HEK293 (cell line): ENCODE measurements around the gene SPATA16.

ENCODE experiments used
- CTCF ChIA-PET: fragments of 350-600 bp; formaldehyde crosslinking; extraction: SDS; loops from one replicate; lab custom pipeline; 2021; ENCODE audit warnings: antibody characterized with exemption; lab: Yijun Ruan, JAX
- POLR2A ChIA-PET: fragments of 300-600 bp; formaldehyde crosslinking; extraction: SDS; loops from one replicate; lab custom pipeline; 2020; ENCODE audit warnings: antibody characterized with exemption, inconsistent platforms; lab: Yijun Ruan, JAX
- H3K27ac ChIP-seq: fragments of 200-500 bp; sonication (Bioruptor generic); 2 replicates; pipeline ENCODE4 v1.5.1; 2014; ENCODE audit warnings: low read depth, low read length, control low read depth, inconsistent platforms; ENCODE audit errors: extremely low read depth
- H3K36me3 ChIP-seq, 2 experiments: fragments of 200-500 bp in 1 of 2; sonication (Bioruptor generic) in 1 of 2; 1 replicate in 1 of 2; 2 replicates in 1 of 2; pipeline ENCODE4 v1.5.1; 2014 to 2017; ENCODE audit warnings: inconsistent platforms in 2 of 2, low read length in 2 of 2; ENCODE audit not compliant: control insufficient read depth in 2 of 2, insufficient read depth in 1 of 2
- H3K4me1 ChIP-seq: fragments of 200-500 bp; sonication (Bioruptor generic); 2 replicates; pipeline ENCODE4 v1.5.1; 2014; ENCODE audit warnings: mild to moderate bottlenecking, low read length, inconsistent platforms; ENCODE audit not compliant: control insufficient read depth, insufficient read depth
- H3K4me3 ChIP-seq: 2 replicates; pipeline ENCODE4 v1.5.1; 2011; ENCODE audit warnings: low read depth, mild to moderate bottlenecking, control low read depth, low read length, moderate library complexity
- H3K9me3 ChIP-seq: fragments of 200-500 bp; sonication (Bioruptor generic); 2 replicates; pipeline ENCODE4 v1.5.1; 2014; ENCODE audit warnings: low read depth, low read length, inconsistent platforms; ENCODE audit not compliant: control insufficient read depth, insufficient read depth
- ATF2 ChIP-seq: fragments of 450-650 bp; formaldehyde crosslinking; IDR thresholded peaks from 2 replicates; pipeline ENCODE4 v1.5.1; 2016; ENCODE audit warnings: missing biosample characterization, missing genetic modification characterization, low read depth
- GFI1B ChIP-seq: fragments of 450-650 bp; formaldehyde crosslinking; IDR thresholded peaks from 2 replicates; pipeline ENCODE4 v1.5.1; 2016; ENCODE audit warnings: missing biosample characterization, missing genetic modification characterization
- KLF1 ChIP-seq: fragments of 450-650 bp; formaldehyde crosslinking; IDR thresholded peaks from 2 replicates; pipeline ENCODE4 v1.5.1; 2016; ENCODE audit warnings: missing biosample characterization, missing genetic modification characterization
- OVOL3 ChIP-seq: fragments of 450-650 bp; formaldehyde crosslinking; IDR thresholded peaks from 2 replicates; pipeline ENCODE4 v1.5.1; 2016; ENCODE audit warnings: missing biosample characterization, missing genetic modification characterization
- PBX3 ChIP-seq: sonication (generic); formaldehyde crosslinking; IDR thresholded peaks from 2 replicates; pipeline ENCODE4 v1.8.1; 2022; ENCODE audit warnings: mild to moderate bottlenecking, moderate library complexity, missing genetic modification reagents
- REST ChIP-seq: fragments of 450-650 bp; formaldehyde crosslinking; IDR thresholded peaks from 2 replicates; pipeline ENCODE4 v1.5.1; 2016; ENCODE audit warnings: missing biosample characterization, missing genetic modification characterization
- SCRT2 ChIP-seq: fragments of 450-650 bp; formaldehyde crosslinking; IDR thresholded peaks from 2 replicates; pipeline ENCODE4 v1.5.1; 2016; ENCODE audit warnings: missing biosample characterization, missing genetic modification characterization
- SP3 ChIP-seq: fragments of 450-650 bp; formaldehyde crosslinking; IDR thresholded peaks from 2 replicates; pipeline ENCODE4 v1.5.1; 2016; ENCODE audit warnings: missing biosample characterization, missing genetic modification characterization
- ZBTB26 ChIP-seq: fragments of 450-650 bp; formaldehyde crosslinking; optimal IDR thresholded peaks from 2 replicates; pipeline ENCODE3; 2016; ENCODE audit warnings: missing biosample characterization, mild to moderate bottlenecking, missing genetic modification characterization
- ZEB2 ChIP-seq: fragments of 450-650 bp; formaldehyde crosslinking; IDR thresholded peaks from 2 replicates; pipeline ENCODE4 v1.5.1; 2016; ENCODE audit warnings: missing biosample characterization, missing genetic modification characterization
- ZFHX2 ChIP-seq: fragments of 450-650 bp; formaldehyde crosslinking; conservative IDR thresholded peaks from 2 replicates; pipeline ENCODE4 v1.5.1; 2016; ENCODE audit warnings: missing biosample characterization, missing genetic modification characterization
- ZIC2 ChIP-seq: fragments of 450-650 bp; formaldehyde crosslinking; IDR thresholded peaks from 2 replicates; pipeline ENCODE4 v1.5.1; 2016; ENCODE audit warnings: missing biosample characterization, missing genetic modification characterization
- ZNF10 ChIP-seq: fragments of 450-650 bp; formaldehyde crosslinking; IDR thresholded peaks from 2 replicates; pipeline ENCODE4 v1.5.1; 2017; ENCODE audit warnings: missing biosample characterization, missing genetic modification characterization
- ZNF114 ChIP-seq: fragments of 450-650 bp; formaldehyde crosslinking; IDR thresholded peaks from 2 replicates; pipeline ENCODE4 v1.5.0; 2017; ENCODE audit warnings: missing biosample characterization, missing genetic modification characterization
- ZNF148 ChIP-seq: fragments of 450-650 bp; formaldehyde crosslinking; IDR thresholded peaks from 2 replicates; pipeline ENCODE4 v1.5.0; 2017; ENCODE audit warnings: missing biosample characterization, missing genetic modification characterization, borderline replicate concordance
- ZNF248 ChIP-seq: fragments of 450-650 bp; formaldehyde crosslinking; IDR thresholded peaks from 2 replicates; pipeline ENCODE4 v1.5.1; 2017; ENCODE audit warnings: missing biosample characterization, missing genetic modification characterization
- ZNF26 ChIP-seq: fragments of 450-650 bp; formaldehyde crosslinking; IDR thresholded peaks from 2 replicates; pipeline ENCODE4 v1.5.1; 2016; ENCODE audit warnings: missing biosample characterization, missing genetic modification characterization
- ZNF335 ChIP-seq: fragments of 450-650 bp; formaldehyde crosslinking; conservative IDR thresholded peaks from 2 replicates; pipeline ENCODE4 v1.5.1; 2016; ENCODE audit warnings: missing biosample characterization, missing genetic modification characterization
- ZNF350 ChIP-seq: fragments of 450-650 bp; formaldehyde crosslinking; IDR thresholded peaks from 2 replicates; pipeline ENCODE4 v1.5.0; 2017; ENCODE audit warnings: missing biosample characterization, mild to moderate bottlenecking, missing genetic modification characterization
- ZNF416 ChIP-seq: fragments of 450-650 bp; formaldehyde crosslinking; IDR thresholded peaks from 2 replicates; pipeline ENCODE4 v1.5.1; 2016; ENCODE audit warnings: missing biosample characterization, missing genetic modification characterization
- ZNF426 ChIP-seq: fragments of 450-650 bp; formaldehyde crosslinking; IDR thresholded peaks from 2 replicates; pipeline ENCODE4 v1.5.1; 2017; ENCODE audit warnings: missing biosample characterization, missing genetic modification characterization, mild to moderate bottlenecking, inconsistent platforms, moderate library complexity
- ZNF555 ChIP-seq: fragments of 450-650 bp; formaldehyde crosslinking; conservative IDR thresholded peaks from 2 replicates; pipeline ENCODE4 v1.5.1; 2017; ENCODE audit warnings: missing biosample characterization, mild to moderate bottlenecking, missing genetic modification characterization, inconsistent platforms
- ZNF629 ChIP-seq: fragments of 450-650 bp; formaldehyde crosslinking; IDR thresholded peaks from 2 replicates; pipeline ENCODE4 v1.5.1; 2017; ENCODE audit warnings: missing biosample characterization, missing genetic modification characterization
- TF ChIP-seq, protein P1 (sequence below): fragments of 450-650 bp; formaldehyde crosslinking; IDR thresholded peaks from 2 replicates; pipeline ENCODE4 v1.5.1; 2016; ENCODE audit warnings: missing biosample characterization, missing genetic modification characterization

The SPATA16 gene

GRCh38 chr3:173066044-173067004 is 74.7 kb downstream of the SPATA16 start:
- Histone ChIP-seq H3K36me3 (no peaks in the 10 kb centered on the region), H3K27ac (no peak overlapping the region), H3K9me3 (no peaks in the 10 kb centered on the region), H3K4me3 (no peak overlapping the region), H3K4me1 (no peaks in the 10 kb centered on the region)
- ChIA-PET CTCF (no interaction called here), POLR2A (no interaction called here)
- TF ChIP-seq ZNF148 (tag by site-specific recombination) (no peak), ZNF114 (tag by site-specific recombination) (no peak), SCRT2 (no peak), ZFHX2 (no peak), ZNF350 (tag by site-specific recombination) (no peak), ZNF26 (tag by site-specific recombination) (no peak), ZBTB26 (no peak), ZNF10 (tag by site-specific recombination) (no peak), ZNF416 (no peak), ATF2 (tag by site-specific recombination) (peak; percentile 20; the same call in 1 of the 2 replicates), ZIC2 (tag by site-specific recombination) (peak; percentile 53), PBX3 (no peak), SP3 (tag by site-specific recombination) (no peak), REST (tag by site-specific recombination) (peak; percentile 78), KLF1 (no peak), ZNF335 (tag by site-specific recombination) (peak; percentile 57), ZEB2 (tag by site-specific recombination) (no peak), OVOL3 (no peak), ZNF248 (tag by site-specific recombination) (no peak), GFI1B (tag by site-specific recombination) (no peak), ZNF629 (tag by site-specific recombination) (no peak), ZNF426 (no peak), ZNF555 (tag by site-specific recombination) (no peak)
- TF ChIP-seq, protein P1, sequence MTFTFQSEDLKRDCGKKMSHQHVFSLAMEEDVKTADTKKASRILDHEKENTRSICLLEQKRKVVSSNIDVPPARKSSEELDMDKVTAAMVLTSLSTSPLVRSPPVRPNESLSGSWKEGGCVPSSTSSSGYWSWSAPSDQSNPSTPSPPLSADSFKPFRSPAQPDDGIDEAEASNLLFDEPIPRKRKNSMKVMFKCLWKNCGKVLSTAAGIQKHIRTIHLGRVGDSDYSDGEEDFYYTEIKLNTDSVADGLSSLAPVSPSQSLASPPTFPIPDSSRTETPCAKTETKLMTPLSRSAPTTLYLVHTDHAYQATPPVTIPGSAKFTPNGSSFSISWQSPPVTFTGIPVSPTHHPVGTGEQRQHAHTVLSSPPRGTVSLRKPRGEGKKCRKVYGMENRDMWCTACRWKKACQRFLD, result no peak
